Inflammatory macrophage treated with lipopolysaccharide for 4 hours (primary cell): ENCODE results near the gene ARL8B.
"Not testable (repeated sequence)": the region's sequence is repeated elsewhere in the genome, so short reads cannot be mapped to it uniquely, and the experiment has no call there.

Experiments used
- DNase-seq: peaks from one replicate; pipeline ENCODE4 v3.0.0-alpha.2; 2020

The ARL8B gene

DNA sequence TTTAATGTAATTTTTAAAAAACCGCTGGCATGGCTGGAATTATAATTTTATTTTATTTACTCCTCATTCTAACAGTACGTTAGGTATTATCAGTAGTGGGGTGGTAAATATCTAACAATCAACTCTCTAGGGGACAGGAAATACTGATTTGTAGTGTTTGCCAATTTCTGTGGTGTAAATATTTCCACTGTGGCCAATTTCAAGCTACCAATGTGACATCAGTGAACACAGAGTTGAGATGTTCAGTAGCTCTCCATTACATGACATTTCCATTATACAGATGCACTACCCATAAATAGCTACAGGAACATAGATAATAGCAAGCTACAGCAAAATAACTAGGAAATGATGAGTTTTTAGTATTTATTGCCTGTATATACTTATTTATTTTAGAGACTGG, 10.0 kb upstream of the ARL8B start:
- no peak for DNase-seq

DNA sequence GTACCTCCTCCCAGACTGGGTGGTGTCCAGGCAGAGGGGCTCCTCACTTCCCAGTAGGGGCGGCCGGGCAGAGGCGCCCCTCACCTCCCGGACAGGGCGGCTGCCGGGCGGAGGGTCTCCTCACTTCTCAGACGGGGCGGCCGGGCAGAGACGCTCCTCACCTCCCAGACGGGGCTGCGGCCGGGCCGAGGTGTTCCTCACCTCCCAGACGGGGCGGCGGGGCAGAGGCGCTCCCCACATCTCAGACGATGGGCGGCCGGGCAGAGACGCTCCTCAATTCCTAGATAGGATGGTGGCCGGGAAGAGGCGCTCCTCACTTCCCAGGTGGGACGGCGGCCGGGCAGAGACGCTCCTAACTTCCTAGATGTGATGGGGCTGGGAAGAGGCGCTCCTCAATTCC, 8.4 kb upstream of the ARL8B start:
- not testable (repeated sequence) for DNase-seq

- DNase-seq: no peak
These were observed 6.5 kb upstream of the ARL8B start for GRCh38 chr3:5115506-5116162.

GRCh38 chr3:5116538-5116937, 5.6 kb upstream of the ARL8B start:
- no peak for DNase-seq

DNA sequence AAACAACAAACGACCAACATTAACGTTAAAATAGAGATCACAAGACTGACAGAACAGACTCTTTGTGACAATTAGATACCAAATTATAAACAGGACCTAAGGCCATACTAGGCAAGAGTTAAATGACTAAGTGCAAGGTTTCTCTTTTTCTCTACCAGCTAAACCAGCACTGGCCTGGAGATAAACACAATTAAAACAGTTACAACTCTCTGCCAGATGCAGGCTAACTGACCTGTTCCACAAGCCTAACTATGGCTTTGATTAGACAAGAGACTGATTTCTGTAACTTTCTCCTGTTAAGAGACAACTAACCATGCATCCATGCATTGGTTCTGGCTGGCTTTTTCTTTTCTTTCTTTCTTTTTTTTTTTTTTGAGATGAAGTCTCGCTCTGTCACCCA, 1.6 kb upstream of the ARL8B start:
- no peak for DNase-seq

DNA sequence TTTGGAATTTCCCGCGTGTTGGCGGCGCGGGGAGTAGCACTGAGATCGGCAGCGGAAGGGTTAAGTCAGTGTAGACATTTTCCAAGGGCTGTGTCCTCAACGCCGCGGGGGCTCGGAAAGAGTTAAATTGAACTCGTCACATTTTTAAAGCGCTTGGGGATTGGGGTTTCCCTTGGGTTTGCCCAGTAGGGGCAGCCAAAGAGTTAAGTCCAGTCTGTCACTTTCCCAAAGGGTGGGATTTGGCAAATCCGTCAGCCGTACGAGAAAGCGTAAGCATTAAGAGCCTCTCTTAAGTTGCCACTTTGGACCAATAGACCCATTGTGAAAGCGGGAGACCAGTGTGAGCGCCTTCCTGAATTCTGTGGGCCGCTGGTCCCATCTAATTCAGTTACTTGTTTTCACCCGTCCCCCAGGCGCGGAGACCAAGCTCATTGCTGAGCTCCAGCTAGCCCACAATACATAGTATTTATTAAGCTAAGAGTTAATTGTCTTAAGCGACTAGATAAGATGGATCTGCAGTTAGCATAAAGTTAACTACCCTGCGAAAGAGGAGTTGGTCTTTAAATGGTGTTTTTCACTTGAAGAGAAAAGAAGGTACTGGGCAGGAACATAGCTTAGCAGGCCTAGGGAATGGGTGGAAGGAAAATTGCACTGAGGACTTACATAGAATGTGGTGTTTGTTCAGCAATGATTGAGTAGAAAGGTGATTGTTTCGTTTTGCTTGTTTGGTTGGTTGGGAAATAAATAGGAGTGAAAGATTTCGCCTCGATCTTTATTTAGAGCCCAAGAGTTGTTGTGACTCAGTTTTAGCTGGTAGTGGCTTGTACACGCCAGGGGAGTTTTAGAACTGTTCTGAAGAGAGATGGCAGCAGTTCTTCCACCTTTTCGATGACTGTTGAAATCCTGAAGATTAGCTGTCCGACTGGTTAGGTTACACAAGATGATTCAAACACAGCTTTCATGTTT, 932 bp downstream of the ARL8B start:
- peak; percentile 91 for DNase-seq

GRCh38 chr3:5123937-5124336, 1.8 kb downstream of the ARL8B start:
- DNase-seq: no peak

GRCh38 chr3:5126586-5126985, 4.5 kb downstream of the ARL8B start:
- DNase-seq: peak; percentile 82

DNA sequence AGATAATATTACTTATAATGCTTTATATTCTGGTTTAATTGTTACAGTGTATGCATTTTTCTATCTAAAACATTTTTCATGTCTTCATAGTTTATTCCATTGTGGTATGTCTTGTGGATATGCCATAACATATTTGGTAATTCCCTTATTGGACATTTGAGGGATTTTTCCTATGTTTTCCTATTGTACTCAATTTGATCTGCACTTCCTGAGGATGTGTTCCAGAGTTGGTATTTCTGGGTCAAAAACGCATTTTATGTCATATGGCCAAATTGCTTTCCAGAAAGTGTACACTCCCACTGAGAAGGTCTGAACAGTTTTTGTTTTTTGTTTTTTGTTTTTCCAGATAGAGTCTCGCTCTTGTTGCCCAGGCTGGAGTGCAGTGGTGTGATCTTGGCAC, 6.8 kb downstream of the ARL8B start:
- no peak for DNase-seq

GRCh38 chr3:5133239-5134018, 11.3 kb downstream of the ARL8B start:
- no peak for DNase-seq

- no peak for DNase-seq
These were observed 11.9 kb downstream of the ARL8B start for GRCh38 chr3:5134019-5134391.

GRCh38 chr3:5134499-5134898, 12.4 kb downstream of the ARL8B start:
- no peak for DNase-seq

- peak; percentile 72 for DNase-seq
These were observed 14.3 kb downstream of the ARL8B start for GRCh38 chr3:5136211-5136918.

GRCh38 chr3:5136919-5137429, 14.9 kb downstream of the ARL8B start:
- DNase-seq: peak; percentile 74

- peak; percentile 64 for DNase-seq
These were observed 16.3 kb downstream of the ARL8B start for GRCh38 chr3:5138214-5138981.

GRCh38 chr3:5140230-5140621, 18.1 kb downstream of the ARL8B start:
- peak; percentile 95 for DNase-seq

DNA sequence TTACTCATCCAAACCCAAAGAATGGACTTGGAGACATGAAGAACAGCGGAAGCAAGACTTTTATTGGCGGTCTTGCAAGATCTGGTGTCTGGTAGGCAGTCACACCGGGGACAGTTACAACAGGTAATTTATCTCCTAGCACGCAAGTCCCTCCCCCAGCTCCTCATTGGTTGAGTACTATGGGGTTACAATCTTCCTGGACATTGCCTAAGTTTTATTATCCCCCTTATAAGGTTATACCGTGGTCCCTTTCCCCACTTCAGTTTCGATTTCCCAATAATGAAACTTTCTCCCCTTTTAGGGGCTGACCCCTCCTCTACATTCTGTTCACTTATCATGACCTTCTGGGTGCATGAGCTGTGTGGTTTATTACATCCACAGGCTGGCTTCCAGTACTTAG, 18.7 kb downstream of the ARL8B start:
- DNase-seq: peak; percentile 81

DNA sequence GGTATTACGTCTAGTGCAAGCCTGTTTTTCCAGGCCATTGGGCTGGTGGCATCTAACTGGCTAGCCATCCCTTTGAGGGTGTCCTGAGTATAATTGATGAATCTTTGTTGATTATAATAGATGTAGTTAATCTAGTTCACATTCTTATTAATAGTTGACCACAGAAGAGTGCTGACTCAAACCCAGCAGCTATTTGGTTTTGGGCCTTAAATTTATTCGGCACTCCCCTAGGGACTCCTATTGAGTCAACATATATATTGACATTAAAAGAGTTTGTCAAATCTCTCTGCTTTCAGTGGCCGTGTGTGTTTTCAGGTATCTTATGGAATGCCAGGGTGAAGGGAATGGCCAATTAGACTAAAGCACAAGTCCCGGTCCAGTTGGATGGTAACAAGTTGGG, 19.7 kb downstream of the ARL8B start:
- DNase-seq: no peak

- peak; percentile 65 for DNase-seq
These were observed 21.4 kb downstream of the ARL8B start for GRCh38 chr3:5143464-5143863.

DNA sequence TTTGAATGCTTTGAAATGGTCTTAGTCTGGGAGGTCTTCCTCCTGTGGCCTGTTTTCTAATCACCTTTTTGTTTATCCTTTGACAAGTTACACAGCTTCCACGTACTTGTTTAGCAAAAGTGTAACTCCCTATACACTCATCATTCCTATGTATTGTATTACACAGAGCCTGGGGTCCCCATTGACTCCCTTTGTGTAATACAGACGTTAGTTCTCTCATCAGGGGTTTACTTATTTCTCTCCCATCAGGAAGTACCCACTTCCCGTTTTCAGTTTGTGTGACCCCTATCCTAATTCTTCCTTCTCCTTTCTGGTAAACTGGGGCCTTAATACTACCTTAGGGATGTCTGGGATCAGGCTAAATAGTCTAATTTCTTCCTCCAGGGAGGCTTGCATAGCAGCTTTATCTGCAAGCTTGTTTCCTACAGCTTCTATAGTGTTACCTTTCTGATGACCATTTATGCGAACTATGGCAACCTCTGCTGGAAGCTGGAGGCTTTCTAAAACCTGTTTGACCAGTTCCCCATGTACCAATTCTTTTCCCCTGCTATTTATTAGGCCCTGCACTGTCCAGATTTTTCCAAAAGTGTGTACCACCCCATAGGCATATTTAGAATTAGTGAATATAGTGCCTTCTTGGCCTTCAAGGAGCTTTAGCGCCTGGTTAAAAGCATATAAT, 22.4 kb downstream of the ARL8B start:
- peak; percentile 94 for DNase-seq

DNA sequence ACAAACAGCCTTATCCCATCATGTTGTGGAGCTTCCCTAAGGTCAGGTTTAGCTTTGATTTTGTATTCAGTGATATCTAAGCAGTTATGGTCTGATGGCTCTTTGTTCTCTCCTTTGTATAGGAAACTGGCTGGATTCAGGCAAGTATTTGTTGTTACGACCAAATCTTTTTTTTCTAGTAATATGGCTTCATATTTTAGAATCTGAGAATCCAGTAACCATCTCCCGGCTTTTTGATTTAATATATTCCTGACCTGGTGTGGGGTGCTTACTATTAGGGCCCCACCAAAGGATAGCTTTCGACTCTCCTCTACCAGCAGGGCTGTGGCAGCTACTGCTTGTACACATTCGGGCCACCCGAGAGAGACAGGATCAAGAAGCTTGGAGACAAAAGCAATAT, 23.0 kb downstream of the ARL8B start:
- no peak for DNase-seq
